HCT116 (cell line): ENCODE data around the gene IL22RA1.

ENCODE experiments used
- ATF3 ChIP-seq: IDR thresholded peaks from 2 replicates; pipeline ENCODE4 v1.6.1; 2012
- CTCF ChIP-seq, 3 experiments: fragments of 200-600 bp in 1 of 3; sonication (generic) in 1 of 3; IDR thresholded peaks in 2 of 3; conservative IDR thresholded peaks in 1 of 3; 2 replicates each; pipeline ENCODE4 v1.5.1; 2012 to 2017; ENCODE audit warnings: low read depth in 2 of 3, low read length in 2 of 3, antibody characterized with exemption in 1 of 3, borderline replicate concordance in 1 of 3, control low read depth in 1 of 3, mild to moderate bottlenecking in 1 of 3, mixed read lengths in 1 of 3, mixed run types in 1 of 3, moderate library complexity in 1 of 3; ENCODE audit not compliant: insufficient read depth in 1 of 3
- EGR1 ChIP-seq: IDR thresholded peaks from 2 replicates; pipeline ENCODE4 v1.6.1; 2012; ENCODE audit warnings: low read depth
- ELF1 ChIP-seq: IDR thresholded peaks from 2 replicates; pipeline ENCODE4 v1.6.1; 2012; ENCODE audit warnings: low read depth, borderline replicate concordance
- EZH2 ChIP-seq: fragments of 200-600 bp; sonication (generic); IDR thresholded peaks from 2 replicates; pipeline ENCODE4 v1.6.1; 2017; ENCODE audit warnings: antibody characterized with exemption, mixed run types
- FOSL1 ChIP-seq: IDR thresholded peaks from 2 replicates; pipeline ENCODE4 v1.6.1; 2012; ENCODE audit warnings: low read depth
- MAX ChIP-seq: IDR thresholded peaks from 2 replicates; pipeline ENCODE4 v1.6.1; 2012
- POLR2A ChIP-seq: IDR thresholded peaks from 2 replicates; pipeline ENCODE4 v1.7.0; 2011; ENCODE audit warnings: borderline replicate concordance; ENCODE audit not compliant: insufficient read depth, insufficient read length; ENCODE audit errors: extremely low read depth
- POLR2AphosphoS5 ChIP-seq: IDR thresholded peaks from 2 replicates; pipeline ENCODE4 v1.6.1; 2011; ENCODE audit warnings: mild to moderate bottlenecking, low read depth, low read length, moderate library complexity
- RAD21 ChIP-seq: IDR thresholded peaks from 2 replicates; pipeline ENCODE4 v1.6.1; 2012; ENCODE audit warnings: low read depth, mild to moderate bottlenecking
- REST ChIP-seq: IDR thresholded peaks from 2 replicates; pipeline ENCODE4 v1.6.1; 2012; ENCODE audit warnings: low read depth
- SIN3A ChIP-seq: IDR thresholded peaks from 2 replicates; pipeline ENCODE4 v1.6.1; 2012; ENCODE audit warnings: low read depth
- YY1 ChIP-seq: IDR thresholded peaks from 2 replicates; pipeline ENCODE4 v1.6.1; 2011; ENCODE audit warnings: low read length, low read depth, moderate library complexity, mild to moderate bottlenecking; ENCODE audit not compliant: insufficient replicate concordance; ENCODE audit errors: extremely low read depth
- ZFX ChIP-seq: fragments of 450-650 bp; IDR thresholded peaks from 2 replicates; pipeline ENCODE4 v1.6.1; 2017

- no peak for TF ChIP-seq CTCF (IDR thresholded peaks at IDR 0.05 in 2 of 3, conservative IDR thresholded peaks at IDR 0.05 in 1 of 3; ENCODE audit: borderline replicate concordance in 1 of 3, insufficient read depth in 1 of 3, low read depth in 2 of 3, low read length in 2 of 3)
- TF ChIP-seq ELF1 = no peak
- TF ChIP-seq MAX = no peak
- no peak for TF ChIP-seq RAD21
- no peak for TF ChIP-seq EZH2
- TF ChIP-seq SIN3A = no peak
- no peak for TF ChIP-seq FOSL1
- TF ChIP-seq POLR2A = no peak
- TF ChIP-seq ZFX = no peak
- no peak for TF ChIP-seq POLR2AphosphoS5
- no peak for TF ChIP-seq REST
- no peak for TF ChIP-seq EGR1
- TF ChIP-seq ATF3 = no peak
- TF ChIP-seq YY1 = no peak
Measured at GRCh38 chr1:24098102-24098501, 44.8 kb downstream of the IL22RA1 start.
